ENCODE measurements around the gene IL18RAP. TPM values are rescaled to one million over a fixed set of nuclear protein-coding genes. Genes with fewer than 3 reads are reported as not detected.

The IL18RAP gene
- polyA plus RNA-seq, 1 donor: 1.0 TPM

GRCh38 chr2:102494570-102494969, 71.6 kb downstream of the IL18RAP start:
- WGBS (ENCODE audit: insufficient coverage, low lambda C conversion rate): 57% methylated on average over 1 of the region's 1 CpG
- peaks cover under 1% of the 10 kb centered on the region for H3K4me1 ChIP-seq (ENCODE audit: control insufficient read depth, insufficient read depth, low read length)
- H3K27ac ChIP-seq (ENCODE audit: low read length): no peak overlapping the region
- H3K9me3 ChIP-seq (ENCODE audit: control insufficient read depth, low read depth, low read length): no peaks in the 10 kb centered on the region
- H3K36me3 ChIP-seq (ENCODE audit: control insufficient read depth, insufficient read depth, low read length): no peaks in the 10 kb centered on the region
- no peaks in the 10 kb centered on the region for H3K27me3 ChIP-seq (ENCODE audit: control insufficient read depth, insufficient read depth, low read length)
- no peak overlapping the region for H3K4me3 ChIP-seq (ENCODE audit: low read length)
- DNase-seq: no peak

DNA sequence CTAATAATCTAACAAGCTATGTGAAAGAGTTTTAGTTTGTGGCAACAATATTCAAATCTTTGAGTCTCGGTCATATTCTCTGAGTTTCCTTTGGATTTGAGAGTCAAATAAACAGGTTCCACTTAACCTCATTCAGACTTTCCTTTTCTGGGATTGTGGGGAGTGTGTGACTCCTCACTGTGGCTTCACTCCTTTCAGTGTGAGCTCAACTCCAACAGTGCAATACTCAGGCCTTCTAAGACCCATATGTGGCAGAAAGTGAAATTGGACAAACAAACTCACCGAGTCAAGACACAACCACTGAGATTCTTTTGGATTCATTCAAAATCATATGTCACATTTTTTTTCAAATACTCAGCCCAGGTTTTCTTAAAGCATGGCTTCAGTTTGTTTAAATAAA, 75.5 kb downstream of the IL18RAP start:
- peaks cover 7% of the 10 kb centered on the region for H3K4me1 ChIP-seq (ENCODE audit: control insufficient read depth, insufficient read depth, low read length)
- peaks cover 2% of the 10 kb centered on the region for H3K27me3 ChIP-seq (ENCODE audit: control insufficient read depth, insufficient read depth, low read length)
- no peak overlapping the region for H3K27ac ChIP-seq (ENCODE audit: low read length)
- H3K4me3 ChIP-seq (ENCODE audit: low read length): no peak overlapping the region
- DNase-seq: no peak
- WGBS (ENCODE audit: insufficient coverage, low lambda C conversion rate): 100% methylated on average over 1 of the region's 2 CpGs
- no peaks in the 10 kb centered on the region for H3K36me3 ChIP-seq (ENCODE audit: control insufficient read depth, insufficient read depth, low read length)
- no peaks in the 10 kb centered on the region for H3K9me3 ChIP-seq (ENCODE audit: control insufficient read depth, low read depth, low read length)

GRCh38 chr2:102499558-102499957, 76.6 kb downstream of the IL18RAP start:
- no peak overlapping the region for H3K27ac ChIP-seq (ENCODE audit: low read length)
- peaks cover 7% of the 10 kb centered on the region for H3K4me1 ChIP-seq (ENCODE audit: control insufficient read depth, insufficient read depth, low read length)
- no peaks in the 10 kb centered on the region for H3K9me3 ChIP-seq (ENCODE audit: control insufficient read depth, low read depth, low read length)
- no peaks in the 10 kb centered on the region for H3K36me3 ChIP-seq (ENCODE audit: control insufficient read depth, insufficient read depth, low read length)
- no peak overlapping the region for H3K4me3 ChIP-seq (ENCODE audit: low read length)
- WGBS (ENCODE audit: insufficient coverage, low lambda C conversion rate): 100% methylated on average over 1 of the region's 1 CpG
- DNase-seq: peak in 1 of 2 donors; percentile 6
- peaks cover 2% of the 10 kb centered on the region for H3K27me3 ChIP-seq (ENCODE audit: control insufficient read depth, insufficient read depth, low read length)

Other genes starting within 250 kb of the IL18RAP start
- 0.34 TPM for gene IL1RL2, start 236.1 kb upstream of the IL18RAP start, polyA plus RNA-seq
- 0.46 TPM for gene IL1RL1, start 111.6 kb upstream of the IL18RAP start, polyA plus RNA-seq
- 6.9 TPM for gene IL18R1, start 67.4 kb upstream of the IL18RAP start, polyA plus RNA-seq
- gene SLC9A4, start 50.1 kb downstream of the IL18RAP start, polyA plus RNA-seq: 0.04 TPM
- 2.1 TPM for gene SLC9A2, start 196.4 kb downstream of the IL18RAP start, polyA plus RNA-seq